Thyroid gland (tissue), 4 donors: Measurements from ENCODE around the gene STEAP1. TPM values are rescaled to one million over a fixed set of nuclear protein-coding genes. Genes with fewer than 3 reads are reported as not detected.

ENCODE experiments used
- DNase-seq, 2 donors: peaks; one replicate each; pipeline ENCODE4 v3.0.0-alpha.2; 2019
- H3K27ac ChIP-seq, 3 donors: fragments of 200-600 bp; sonication (generic); 1 replicate in 2 of 3; 2 replicates in 1 of 3; pipeline ENCODE4 v1.5.1; 2016 to 2019; ENCODE audit warnings: mild to moderate bottlenecking in 1 of 3, moderate library complexity in 1 of 3
- H3K27me3 ChIP-seq: fragments of 200-600 bp; sonication (generic); one replicate; pipeline ENCODE4 v1.5.1; 2019
- H3K36me3 ChIP-seq, 2 donors: fragments of 200-600 bp; sonication (generic); one replicate each; pipeline ENCODE4 v1.5.1; 2016 to 2019
- H3K4me1 ChIP-seq, 2 donors: fragments of 200-600 bp; sonication (generic); one replicate each; pipeline ENCODE4 v1.5.1; 2017 to 2019
- H3K4me3 ChIP-seq, 3 donors: fragments of 200-600 bp; sonication (generic); replicated peaks in 1 of 3; 1 replicate in 2 of 3; 2 replicates in 1 of 3; pipeline ENCODE4 v1.5.1; 2016; ENCODE audit warnings: mild to moderate bottlenecking in 1 of 3
- H3K9me3 ChIP-seq: fragments of 200-600 bp; sonication (generic); one replicate; pipeline ENCODE4 v1.5.1; 2017
- POLR2A ChIP-seq, 2 donors: fragments of 450-650 bp; IDR thresholded peaks; one replicate each; pipeline ENCODE4 v1.6.1; 2017; ENCODE audit warnings: antibody characterized with exemption in 2 of 2, mild to moderate bottlenecking in 2 of 2, moderate library complexity in 1 of 2
- WGBS, 2 donors: methylation state at CpG; one replicate each; pipeline ENCODE4 v1.1.5; 2017; 5-methylcytosine and 5-hydroxymethylcytosine counted together
- intact Hi-C: fragments of 100-400 bp; cut with DNase I; formaldehyde crosslinking; loops from one replicate; pipeline ENCODE4 v1.15.1; 2023
- total RNA-seq, 4 donors: library from RNA; depleted of rRNA; stranded (reverse); fragments of >200 nt; gene quantifications; one replicate each; pipeline ENCODE4 v1.2.3, GENCODE V29; 2016
- TF ChIP-seq, protein P1 (sequence below), 6 experiments: fragments of 200-600 bp in 3 of 6; fragments of 450-650 bp in 3 of 6; sonication (generic) in 3 of 6; IDR thresholded peaks; one replicate each; pipeline ENCODE4 v1.5.1; 2016 to 2019; ENCODE audit warnings: antibody characterized with exemption in 6 of 6, mild to moderate bottlenecking in 2 of 6, inconsistent platforms in 1 of 6, moderate library complexity in 1 of 6

Gene STEAP1
- total RNA-seq, 4 donors from 2014 or later, result 1.4 to 27.5 (median 7.3) TPM

DNA sequence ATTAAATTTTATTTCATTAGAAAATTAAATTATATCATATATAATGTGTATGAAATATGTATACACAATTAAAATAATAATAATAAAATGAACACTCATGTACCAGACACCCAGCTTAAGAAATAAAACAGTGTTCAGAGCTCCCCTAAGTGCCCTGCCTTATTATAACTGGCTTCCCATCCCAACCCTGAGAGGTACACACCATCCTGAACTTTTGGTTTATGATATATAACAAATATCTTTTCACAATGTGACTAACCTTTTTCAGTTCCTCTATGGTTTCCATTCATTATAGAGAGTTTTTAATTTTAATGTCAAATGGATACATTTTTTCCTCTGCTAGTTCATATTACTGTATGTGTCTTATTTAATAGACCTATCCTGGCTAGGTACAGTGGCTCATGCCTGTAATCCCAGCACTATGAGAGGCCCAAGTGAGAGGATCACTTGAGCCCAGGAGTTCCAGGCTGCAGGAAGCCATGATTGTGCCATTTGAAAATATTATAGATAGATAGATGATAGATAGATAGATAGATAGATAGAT is 33.3 kb downstream of the STEAP1 start:
- H3K27me3 ChIP-seq, result no peaks in the 10 kb centered on the region

GRCh38 chr7:90188281-90188680 is 34.0 kb downstream of the STEAP1 start:
- Histone ChIP-seq H3K27me3 (no peaks in the 10 kb centered on the region), H3K36me3 (no peaks in the 10 kb centered on the region), H3K4me1 (no peaks in the 10 kb centered on the region), H3K4me3 (no peak overlapping the region), H3K9me3 (no peaks in the 10 kb centered on the region), H3K27ac (no peak overlapping the region)
- no peak for TF ChIP-seq POLR2A (IDR thresholded peaks at IDR 0.05)
- TF ChIP-seq, protein P1, sequence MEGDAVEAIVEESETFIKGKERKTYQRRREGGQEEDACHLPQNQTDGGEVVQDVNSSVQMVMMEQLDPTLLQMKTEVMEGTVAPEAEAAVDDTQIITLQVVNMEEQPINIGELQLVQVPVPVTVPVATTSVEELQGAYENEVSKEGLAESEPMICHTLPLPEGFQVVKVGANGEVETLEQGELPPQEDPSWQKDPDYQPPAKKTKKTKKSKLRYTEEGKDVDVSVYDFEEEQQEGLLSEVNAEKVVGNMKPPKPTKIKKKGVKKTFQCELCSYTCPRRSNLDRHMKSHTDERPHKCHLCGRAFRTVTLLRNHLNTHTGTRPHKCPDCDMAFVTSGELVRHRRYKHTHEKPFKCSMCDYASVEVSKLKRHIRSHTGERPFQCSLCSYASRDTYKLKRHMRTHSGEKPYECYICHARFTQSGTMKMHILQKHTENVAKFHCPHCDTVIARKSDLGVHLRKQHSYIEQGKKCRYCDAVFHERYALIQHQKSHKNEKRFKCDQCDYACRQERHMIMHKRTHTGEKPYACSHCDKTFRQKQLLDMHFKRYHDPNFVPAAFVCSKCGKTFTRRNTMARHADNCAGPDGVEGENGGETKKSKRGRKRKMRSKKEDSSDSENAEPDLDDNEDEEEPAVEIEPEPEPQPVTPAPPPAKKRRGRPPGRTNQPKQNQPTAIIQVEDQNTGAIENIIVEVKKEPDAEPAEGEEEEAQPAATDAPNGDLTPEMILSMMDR (IDR thresholded peaks at IDR 0.05), result no peak
- DNase-seq, result no peak
- WGBS, 2 donors, result 73 to 77% methylated on average over 2 of the region's 2 CpGs
- intact Hi-C loops, result no loop called here

More for the DNA sequence above, 33.3 kb downstream of the STEAP1 start:
- H3K9me3 ChIP-seq, result no peaks in the 10 kb centered on the region
- TF ChIP-seq, protein P1 (IDR thresholded peaks at IDR 0.05), result no peak
- no peaks in the 10 kb centered on the region for H3K36me3 ChIP-seq
- no peak overlapping the region for H3K27ac ChIP-seq
- DNase-seq, result no peak
- H3K4me1 ChIP-seq, result no peaks in the 10 kb centered on the region
- H3K4me3 ChIP-seq, result no peak overlapping the region
- intact Hi-C loops, result no loop called here

DNA sequence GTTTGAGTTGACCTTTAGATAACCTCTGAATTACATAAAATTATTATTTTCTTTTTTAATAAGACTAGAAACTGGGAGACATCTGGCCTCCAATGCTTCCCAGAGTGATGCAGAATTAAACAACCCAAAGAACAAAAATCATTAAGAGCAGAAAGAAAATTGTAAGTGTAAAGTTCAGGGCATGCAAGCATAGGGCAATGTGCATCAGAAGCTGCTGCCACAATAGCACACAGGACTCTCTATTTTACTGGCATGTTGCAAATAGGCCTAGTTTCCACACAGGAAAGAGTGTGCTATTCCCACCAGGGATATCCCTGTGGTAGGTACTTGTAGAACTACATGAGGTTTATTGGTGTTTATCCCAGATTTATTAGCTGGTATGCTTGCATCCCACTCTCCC is 36.7 kb downstream of the STEAP1 start:
- DNase-seq, result no peak
- no peak overlapping the region for H3K4me3 ChIP-seq
- no peaks in the 10 kb centered on the region for H3K4me1 ChIP-seq
- H3K36me3 ChIP-seq, result no peaks in the 10 kb centered on the region
- no peaks in the 10 kb centered on the region for H3K9me3 ChIP-seq
- no peak overlapping the region for H3K27ac ChIP-seq
- H3K27me3 ChIP-seq, result no peaks in the 10 kb centered on the region
- TF ChIP-seq, protein P1 (IDR thresholded peaks at IDR 0.05), result no peak
- no peak for TF ChIP-seq POLR2A (IDR thresholded peaks at IDR 0.05)
- intact Hi-C loops, result no loop called here

DNA sequence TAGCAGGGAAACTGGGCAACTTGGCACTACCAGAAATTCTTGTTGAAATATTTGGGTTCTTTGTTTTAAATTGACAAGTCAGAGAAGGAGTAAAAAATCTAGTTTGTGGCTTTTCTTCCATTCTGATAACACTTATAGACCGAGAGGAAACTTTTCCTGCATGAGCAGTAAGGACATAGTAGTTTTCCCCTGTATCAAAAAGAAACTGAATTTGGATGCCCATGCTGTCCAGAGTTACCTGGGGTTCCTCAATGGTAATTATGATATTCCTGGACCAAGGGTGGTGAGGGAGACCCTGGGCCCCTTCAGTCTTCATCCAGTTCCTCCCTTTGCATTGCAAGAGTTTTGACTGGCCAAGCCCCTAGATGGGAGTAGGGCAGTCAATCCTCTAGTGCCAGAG is 37.4 kb downstream of the STEAP1 start:
- Histone ChIP-seq H3K4me3 (no peak overlapping the region), H3K27ac (no peak overlapping the region), H3K36me3 (no peaks in the 10 kb centered on the region), H3K9me3 (no peaks in the 10 kb centered on the region), H3K27me3 (no peaks in the 10 kb centered on the region), H3K4me1 (no peaks in the 10 kb centered on the region)
- DNase-seq, result no peak
- TF ChIP-seq POLR2A (IDR thresholded peaks at IDR 0.05), result no peak
- TF ChIP-seq, protein P1 (IDR thresholded peaks at IDR 0.05), result no peak
- 83 to 88% methylated on average over 1 of the region's 1 CpG for WGBS, 2 donors
- intact Hi-C loops, result no loop called here

- no peaks in the 10 kb centered on the region for H3K4me1 ChIP-seq
- H3K4me3 ChIP-seq, result no peak overlapping the region
- no peaks in the 10 kb centered on the region for H3K27me3 ChIP-seq
- intact Hi-C loops, result no loop called here
- H3K27ac ChIP-seq, result no peak overlapping the region
- H3K36me3 ChIP-seq, result no peaks in the 10 kb centered on the region
- DNase-seq, result no peak
- WGBS, 2 donors, result 54 to 84% methylated on average over 2 of the region's 2 CpGs
- no peak for TF ChIP-seq POLR2A (IDR thresholded peaks at IDR 0.05)
- TF ChIP-seq, protein P1 (IDR thresholded peaks at IDR 0.05), result no peak
- H3K9me3 ChIP-seq, result no peaks in the 10 kb centered on the region
Observed at GRCh38 chr7:90192876-90193750, 38.8 kb downstream of the STEAP1 start.
